HG03060 (cell line): ENCODE results near the gene RHPN2.
"Not testable (repeated sequence)": the region's sequence is repeated elsewhere in the genome, so short reads cannot be mapped to it uniquely, and the experiment has no call there.

Experiments
- ATAC-seq: cut with Tn5 transposase; IDR thresholded peaks from one replicate; pipeline ENCODE4 v1.9.1; 2021; ENCODE audit warnings: low read depth, moderate number of reproducible peaks; ENCODE audit not compliant: unreplicated experiment

The RHPN2 gene

DNA sequence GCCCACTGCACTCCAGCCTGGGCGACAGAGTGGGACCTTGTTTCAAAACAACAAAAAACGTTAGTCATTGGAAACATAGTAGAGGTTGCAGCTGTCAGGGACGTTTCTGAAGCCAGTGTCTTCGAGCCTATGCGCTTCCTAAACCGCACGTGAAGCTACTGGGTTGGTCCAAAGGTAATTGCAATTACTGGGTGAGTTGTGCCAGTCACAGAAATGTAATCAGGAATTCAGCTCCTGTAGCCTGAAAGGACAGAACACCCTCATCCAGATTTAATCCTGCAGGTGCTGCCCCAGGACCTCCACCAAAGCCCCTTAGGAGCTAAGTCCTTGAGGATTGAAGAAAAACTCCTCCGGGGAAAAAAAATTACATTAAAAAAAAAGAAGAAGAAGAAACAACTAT is 2.4 kb upstream of the RHPN2 start:
- no peak for ATAC-seq

DNA sequence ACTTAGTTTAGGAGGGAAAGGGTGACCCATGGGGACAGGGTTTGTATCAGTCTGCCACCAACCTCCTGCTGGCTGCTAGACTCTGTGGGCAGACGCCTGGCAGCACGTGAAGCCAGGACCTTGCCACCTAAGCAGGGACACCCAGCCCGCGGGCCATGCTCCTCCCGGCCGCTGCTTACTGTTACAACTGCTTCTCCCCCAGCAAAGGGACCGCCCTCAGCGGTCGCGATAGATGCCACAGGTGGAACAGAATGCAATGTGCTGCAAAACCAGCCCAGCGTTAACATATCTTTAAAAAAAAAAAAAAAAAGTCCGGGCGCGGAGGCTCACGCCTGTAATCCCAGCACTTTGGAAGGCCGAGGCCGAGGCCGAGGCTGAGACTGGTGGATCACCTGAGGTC is 1.9 kb upstream of the RHPN2 start:
- no peak for ATAC-seq

DNA sequence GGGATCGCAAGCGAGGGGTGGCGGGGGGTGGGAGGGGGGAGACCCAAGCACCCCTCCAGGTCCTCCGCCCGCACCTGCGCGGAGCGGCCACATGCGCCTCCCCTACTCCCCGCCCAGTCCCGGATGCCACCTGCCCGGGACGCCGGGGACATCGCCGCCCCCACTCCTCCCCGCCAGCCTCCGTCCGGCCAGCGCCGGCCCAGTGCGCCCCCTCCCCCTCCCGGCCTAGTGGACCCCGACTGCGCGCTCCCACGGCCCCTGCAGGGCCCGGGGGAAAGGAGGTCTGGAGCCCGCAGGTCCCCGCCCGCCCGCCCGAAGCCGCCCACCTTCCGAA is 263 bp downstream of the RHPN2 start:
- no peak for ATAC-seq

DNA sequence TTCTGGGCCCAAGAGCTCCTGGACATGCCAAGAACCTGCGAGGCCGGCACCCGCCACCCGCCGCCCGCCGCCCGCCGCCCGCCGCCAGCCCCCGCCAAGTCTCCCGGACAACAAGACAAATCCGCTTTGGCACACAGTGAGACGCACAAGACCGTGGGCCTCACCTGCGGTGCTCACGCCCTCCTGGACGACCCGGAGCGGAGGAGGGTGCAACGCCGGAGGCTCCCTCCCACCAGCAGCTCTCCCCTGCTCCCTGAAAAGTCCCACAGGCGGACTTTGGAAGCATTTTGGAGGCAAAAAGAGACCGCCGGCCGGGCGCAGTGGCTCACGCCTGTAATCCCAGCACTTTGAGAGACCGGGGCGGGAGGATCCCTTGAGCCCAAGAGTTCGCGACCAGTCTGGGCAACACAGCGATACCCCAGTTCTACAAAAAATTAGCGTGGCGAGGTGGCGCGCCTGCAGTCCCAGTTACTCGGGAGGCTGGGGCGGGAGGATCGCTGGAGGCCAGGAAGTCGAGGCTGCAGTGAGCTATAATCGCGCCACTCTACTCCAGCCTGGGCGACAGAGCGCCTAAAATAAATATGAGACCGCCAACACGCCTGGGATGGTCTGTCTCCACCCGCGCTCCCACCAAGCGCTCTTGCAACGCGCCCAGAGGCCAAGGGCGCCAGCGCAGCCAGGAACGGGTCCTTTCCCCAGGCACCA is 783 bp downstream of the RHPN2 start:
- ATAC-seq = no peak

DNA sequence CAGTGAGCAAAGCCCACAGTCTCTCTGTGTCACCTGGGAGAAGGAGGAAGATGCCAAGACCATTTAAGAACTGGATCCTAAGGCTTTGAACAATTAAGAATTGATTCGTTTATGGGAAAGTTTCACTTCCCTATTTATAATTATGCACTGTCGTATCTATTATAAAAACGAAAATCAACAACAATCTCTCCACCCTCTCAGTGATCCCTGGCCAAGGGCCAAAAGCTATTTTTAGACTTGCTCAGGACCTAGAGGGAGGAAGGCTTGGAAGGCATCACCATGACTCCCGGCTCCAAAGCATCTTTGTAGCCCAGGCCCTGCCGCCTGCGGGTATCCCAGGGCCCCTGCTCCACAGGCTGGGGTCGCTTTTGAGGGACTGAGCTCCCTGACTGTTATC is 1.3 kb downstream of the RHPN2 start:
- no peak for ATAC-seq

DNA sequence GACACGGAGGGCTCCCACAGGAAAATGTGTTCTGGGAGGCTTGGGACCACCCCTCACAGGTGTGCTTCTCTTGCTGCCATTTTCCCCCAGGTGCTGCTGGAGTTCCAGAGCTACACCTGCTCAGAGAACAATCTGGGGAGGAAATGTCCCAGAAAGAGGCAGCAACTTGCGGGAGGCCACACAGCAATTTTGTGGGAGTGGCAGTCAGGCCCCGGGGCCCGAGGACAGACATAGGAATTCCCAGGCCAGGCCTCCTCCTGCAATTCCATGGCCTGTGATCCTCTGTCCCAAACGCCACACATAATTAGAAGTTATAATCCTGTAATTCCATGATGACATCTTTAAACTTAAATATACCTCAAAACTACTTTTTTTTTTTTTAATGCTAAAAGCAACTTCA is 1.8 kb downstream of the RHPN2 start:
- ATAC-seq = no peak

DNA sequence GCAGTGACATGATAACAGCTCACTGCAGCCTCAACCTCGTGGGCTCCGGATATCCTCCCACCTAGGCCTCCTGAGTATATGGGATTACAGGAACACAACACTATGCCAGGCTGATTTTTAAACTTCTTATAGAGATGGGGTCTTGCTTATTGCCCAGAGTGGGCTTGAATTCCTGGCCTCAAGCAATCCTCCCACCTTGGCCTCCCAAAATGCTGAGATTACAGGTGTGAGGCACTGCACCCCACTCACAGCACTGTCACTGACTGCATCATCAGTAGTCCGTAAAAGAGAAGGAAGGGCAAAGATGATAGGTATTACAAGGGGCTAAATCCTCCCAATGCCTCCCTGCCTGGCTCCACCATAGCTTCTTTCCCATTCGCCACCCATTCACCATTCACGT is 4.1 kb downstream of the RHPN2 start:
- no peak for ATAC-seq

DNA sequence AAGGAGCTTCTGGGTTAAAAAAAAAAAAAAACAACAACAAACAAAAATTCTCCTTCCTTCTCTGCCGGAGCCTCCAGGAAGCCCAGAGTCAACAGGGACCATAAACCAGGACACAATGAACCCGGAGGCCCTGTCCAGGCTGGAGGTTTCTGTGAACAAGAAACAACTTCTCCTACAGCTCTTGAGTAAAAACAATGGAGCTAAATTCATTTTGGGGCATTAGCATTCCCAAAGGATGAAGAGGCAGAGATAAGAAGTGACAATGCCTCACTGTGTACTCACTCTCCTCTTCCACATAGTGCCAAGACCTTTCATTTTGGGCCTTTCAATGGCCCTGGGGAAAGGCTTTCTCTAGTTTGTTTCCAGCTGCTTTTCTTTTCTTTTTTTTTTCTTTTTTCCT is 9.0 kb downstream of the RHPN2 start:
- ATAC-seq = no peak

DNA sequence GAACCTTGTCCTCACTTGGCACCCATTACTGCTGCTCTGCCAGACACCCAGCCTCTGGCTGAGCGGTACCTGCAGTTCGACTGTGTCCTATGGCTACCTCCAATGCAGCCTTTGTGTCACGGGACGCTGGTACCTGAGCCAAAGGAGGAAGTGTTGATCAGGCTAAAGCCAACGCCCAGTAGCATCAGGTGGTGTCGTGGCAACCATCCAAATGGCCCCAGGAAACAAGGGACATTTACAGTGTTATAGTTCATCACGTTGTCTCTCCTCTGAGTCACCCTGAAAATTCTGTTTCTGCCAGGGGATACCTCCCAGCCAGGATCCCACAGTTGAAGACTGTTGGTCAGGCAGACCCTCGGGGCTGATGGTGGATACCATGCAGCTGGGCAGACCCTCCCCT is 10.1 kb downstream of the RHPN2 start:
- ATAC-seq = no peak

DNA sequence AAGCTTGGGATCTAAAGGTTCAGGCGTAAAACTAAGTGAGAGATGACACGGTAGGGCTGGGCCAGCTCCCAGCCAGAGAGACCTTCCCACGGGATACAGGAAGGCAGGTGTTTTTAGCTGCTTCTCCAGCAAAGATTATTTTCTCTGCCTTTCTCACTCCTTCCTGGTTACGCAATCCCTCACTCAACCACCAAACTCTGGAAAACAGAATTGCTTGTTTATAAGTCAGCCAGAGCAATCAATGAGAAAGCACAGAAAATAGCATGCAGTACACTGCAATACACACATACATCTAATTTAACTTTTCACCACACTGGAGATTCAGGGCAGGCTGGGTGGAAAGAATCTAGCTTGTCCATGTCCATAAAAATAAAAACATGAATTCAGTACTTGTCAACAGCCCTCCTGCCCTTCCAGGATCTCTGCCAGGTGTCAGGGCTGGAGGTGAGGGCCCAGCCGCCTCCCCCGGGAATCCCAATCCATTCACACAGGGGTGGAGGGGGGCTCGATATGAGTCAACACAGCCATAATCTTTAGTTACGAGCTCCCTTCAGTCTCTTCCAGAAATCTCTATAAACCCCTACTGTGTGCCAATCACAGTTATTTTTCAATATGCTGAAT is 12.2 kb downstream of the RHPN2 start:
- no peak for ATAC-seq

DNA sequence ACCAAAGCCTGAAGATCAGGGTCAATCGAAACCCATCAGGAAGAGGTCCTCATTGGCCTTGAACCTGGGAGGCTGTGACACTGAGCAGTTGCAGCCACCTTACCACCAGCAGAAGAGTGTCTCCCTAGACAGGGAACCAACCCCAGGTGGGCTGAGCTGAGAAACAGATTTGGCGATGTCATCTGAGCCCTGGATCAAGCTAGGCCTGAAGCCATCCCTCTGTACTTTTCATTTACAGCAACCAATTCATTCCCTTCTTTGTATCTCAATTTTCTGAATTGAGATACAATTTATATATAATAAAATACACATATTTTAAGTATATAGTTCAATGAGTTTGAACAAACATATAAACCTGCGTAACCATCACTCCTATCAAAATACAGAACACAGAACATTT is 14.6 kb downstream of the RHPN2 start:
- ATAC-seq = no peak

DNA sequence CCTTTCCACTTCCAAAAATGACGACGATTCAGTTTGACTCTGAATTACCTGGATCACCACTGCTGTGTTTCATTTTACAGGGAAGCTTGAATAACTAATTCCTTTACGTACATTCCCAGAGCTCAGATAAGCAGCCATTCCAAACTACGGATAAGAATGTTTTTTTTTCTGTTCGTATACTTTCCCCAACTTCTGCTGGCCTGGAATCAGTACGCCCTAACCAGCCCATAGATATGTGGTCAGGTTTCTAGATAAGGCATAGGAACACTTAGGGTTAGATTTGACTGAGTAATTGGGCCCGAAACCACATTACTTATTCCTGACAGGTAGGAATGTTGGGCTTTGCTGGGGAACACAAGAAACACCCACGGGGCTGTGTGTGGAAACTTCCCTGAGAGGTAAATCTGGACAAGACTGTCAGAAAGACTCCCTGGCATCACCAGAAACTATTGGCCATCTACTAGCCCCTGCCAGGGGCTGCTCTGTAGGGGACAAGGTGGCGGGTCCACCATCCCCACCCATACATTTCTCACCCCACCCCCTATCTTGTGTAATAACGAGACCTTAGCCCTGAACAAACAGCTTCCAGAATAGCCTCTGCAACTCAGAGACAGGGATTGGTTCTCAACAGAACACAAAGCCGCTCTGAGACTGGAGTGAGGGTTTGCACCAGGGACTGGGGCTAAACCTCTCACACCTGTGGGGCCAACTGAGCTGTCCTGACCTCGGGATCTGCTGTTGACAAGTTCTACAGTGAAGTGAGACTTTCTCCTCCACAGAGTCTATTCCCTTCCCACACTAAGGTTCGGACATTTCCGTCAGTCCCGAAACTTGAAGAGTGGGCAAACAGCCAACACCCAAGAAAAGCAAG is 15.6 kb downstream of the RHPN2 start:
- no peak for ATAC-seq

DNA sequence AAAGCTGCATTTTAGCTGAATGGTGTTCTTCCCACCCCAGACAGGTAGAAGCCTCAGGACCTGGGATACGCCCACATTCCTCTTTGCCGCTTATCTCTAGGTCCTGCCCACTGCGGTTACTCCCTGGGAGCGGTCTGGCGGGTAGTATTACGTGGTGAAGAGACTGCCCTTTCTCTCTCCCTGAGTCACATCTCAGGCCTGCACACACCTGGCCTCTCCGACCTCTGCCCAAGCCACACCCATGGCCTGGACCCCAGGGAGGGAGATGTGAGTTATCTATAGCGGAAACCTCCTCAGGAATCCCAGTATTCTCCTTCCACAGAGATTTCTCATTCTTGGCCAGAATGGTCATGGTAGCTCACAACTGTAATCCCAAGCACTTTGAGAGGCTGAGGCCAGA is 17.3 kb downstream of the RHPN2 start:
- ATAC-seq = no peak

DNA sequence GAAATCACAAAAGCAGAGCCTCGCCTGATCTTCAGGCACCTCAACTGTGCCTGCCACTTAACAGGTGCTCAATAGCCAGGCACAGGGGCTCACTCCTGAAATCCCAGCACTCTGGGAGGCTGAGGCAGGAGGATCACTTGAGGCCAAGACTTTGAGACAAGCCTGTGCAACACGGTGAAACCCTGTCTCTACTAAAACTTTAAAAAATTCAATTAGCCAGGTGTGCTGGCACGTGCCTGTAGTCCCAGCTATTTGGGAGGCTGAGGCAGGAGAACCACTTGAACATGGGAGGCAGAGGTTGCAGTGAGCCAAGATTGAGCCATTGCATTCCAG is 22.9 kb downstream of the RHPN2 start:
- ATAC-seq = not testable (repeated sequence)

DNA sequence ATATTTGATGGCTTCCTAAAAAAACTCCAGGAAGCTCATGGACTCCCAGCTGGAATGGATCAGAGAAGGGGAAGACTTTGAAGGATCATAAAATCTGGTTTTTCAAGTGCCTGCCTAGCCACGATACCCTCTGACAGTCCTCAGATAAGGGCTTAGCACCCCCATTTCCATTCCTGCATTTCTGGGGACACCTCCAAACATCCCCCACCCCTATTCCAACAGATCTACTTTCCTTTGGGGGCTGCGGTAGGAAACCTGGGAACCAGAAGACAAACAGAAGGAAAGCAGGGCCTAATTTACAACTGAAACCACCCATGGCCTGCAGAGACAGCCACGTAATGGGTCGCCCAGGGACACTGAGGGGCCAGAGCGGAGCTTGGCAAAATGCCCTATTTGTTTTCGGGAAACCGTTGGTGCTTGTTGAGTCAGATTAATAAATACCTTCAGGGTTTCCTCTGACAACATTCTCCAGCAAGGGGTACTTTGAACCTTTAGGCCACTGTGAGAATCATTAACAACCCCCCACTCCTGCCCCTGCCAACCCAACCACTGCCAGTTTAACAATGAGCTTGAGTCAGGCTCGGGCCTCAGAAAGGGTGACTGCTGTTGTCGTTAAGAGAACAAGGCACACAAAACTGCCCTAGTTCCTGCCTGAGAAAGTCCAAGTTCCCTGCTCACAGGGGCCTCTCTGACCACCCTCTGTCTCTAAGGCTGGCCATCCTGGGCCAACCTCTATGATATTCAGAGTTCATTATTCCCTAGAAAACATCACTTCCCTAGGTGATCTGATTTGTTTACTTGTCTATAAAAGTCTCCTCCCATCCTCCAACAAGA is 23.5 kb downstream of the RHPN2 start:
- ATAC-seq = no peak

DNA sequence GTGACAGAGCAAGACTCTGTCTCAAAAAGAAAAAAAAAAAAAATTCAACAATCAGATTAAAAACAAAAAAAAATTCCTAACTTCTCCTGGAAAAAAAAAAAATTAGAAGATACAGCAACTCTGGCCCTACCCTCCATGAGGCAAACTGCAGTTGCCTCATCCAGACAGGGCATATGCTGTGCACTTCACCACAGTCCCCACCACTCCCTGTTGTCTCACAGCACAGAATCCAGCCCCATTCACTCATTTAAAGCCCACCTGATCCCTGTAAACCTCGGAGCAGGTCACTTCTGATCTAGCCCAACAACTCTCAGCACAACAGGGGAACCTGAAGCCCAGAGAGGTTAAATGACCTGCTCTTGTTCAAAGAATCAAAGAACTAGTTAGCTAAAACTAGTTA is 24.9 kb downstream of the RHPN2 start:
- no peak for ATAC-seq

DNA sequence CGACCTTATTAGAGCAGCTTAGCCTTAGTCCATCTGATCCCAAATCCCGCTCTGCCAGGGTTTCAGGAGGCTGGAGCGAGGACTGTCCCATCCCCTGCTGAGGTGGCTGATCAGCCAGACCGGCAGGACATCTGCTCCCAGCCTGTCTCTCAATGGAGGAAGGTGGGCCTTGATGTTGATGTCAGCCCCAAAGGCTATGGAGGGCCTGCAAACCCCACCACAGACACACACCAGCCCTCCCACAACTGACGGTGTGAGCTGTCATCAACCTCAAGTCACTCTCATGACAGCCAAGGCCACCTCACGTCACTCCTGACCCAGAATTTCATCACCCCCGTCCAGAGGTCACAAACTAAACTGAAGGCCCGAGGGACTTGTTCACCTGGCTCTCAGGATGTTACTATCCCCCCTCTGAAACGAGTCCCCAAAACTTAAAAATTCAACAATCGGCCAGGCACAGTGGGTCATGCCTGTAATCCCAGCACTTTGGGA is 25.5 kb downstream of the RHPN2 start:
- no peak for ATAC-seq

DNA sequence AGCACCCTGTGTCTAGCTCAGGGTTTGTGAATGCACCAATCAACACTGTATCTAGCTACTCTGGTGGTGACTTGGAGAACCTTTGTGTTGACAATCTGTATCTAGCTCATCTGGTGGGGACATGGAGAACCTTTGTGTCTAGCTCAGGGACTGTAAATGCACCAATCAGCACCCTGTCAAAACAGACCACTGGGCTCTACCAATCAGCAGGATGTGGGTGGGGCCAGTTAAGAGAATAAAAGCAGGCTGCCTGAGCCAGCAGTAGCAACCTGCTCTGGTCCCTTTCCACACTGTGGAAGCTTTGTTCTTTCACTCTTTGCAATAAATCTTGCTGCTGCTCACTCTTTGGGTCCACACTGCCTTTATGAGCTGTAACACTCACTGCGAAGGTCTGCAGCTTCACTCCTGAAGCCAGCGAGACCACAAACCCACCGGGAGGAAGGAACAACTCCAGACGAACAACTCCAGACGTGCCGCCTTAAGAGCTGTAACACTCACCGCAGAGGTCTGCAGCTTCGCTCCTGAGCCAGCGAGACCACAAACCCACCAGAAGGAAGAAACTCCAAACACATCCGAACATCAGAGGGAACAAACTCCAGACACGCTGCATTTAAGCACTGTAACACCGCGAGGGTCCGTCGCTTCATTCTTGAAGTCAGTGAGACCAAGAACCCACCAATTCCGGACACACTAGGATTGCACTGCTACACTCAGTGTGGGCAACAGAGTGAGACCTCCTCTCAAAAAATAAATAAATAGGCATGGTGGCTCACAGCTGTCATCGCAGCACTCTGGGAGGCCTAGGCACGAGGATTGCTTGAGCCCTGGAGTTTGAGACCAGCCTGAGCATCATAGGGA is 27.3 kb downstream of the RHPN2 start:
- ATAC-seq = not testable (repeated sequence)

DNA sequence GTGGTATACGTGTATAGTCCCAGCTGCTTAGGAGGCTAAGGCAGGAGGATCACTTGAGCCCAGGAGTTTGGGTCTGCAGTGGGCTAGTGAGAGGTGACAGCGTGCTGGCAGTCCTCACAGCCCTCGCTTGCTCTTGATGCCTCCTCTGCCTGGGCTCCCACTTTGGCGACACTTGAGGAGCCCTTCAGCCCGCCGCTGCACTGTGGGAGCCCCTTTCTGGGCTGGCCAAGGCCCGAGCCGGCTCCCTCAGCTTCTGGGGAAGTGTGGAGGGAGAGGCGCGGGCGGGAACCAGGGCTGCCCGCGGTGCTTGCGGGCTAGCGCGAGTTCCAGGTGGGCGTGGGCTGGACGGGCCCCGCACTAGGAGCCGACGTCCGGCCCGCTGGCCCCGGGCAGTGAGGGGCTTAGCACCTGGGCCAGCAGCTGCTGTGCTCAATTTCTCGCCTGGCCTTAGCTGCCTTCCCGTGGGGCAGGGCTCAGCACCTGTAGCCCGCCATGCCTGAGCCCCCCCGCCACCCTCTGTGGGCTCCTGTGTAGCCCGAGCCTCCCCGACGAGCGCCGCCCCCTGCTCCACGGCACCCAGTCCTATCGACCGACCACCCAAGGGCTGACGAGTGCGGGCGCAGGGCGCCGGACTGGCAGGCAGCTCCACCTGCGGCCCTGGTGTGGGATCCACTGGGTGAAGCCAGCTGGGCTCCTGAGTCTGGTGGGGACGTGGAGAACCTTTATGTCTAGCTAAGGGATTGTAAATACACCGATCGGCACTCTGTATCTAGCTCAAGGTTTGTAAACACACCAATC is 28.1 kb downstream of the RHPN2 start:
- not testable (repeated sequence) for ATAC-seq
